ENCODE measurements around the gene TMEM54.
A peak's percentile ranks its signal among the peaks of the same experiment; 100 is the strongest.
"Not testable (repeated sequence)": the region's sequence is repeated elsewhere in the genome, so short reads cannot be mapped to it uniquely, and the experiment has no call there.

The TMEM54 gene

GRCh38 chr1:32919811-32920733 lies 18.9 kb upstream of the TMEM54 start:
- DNase-seq (ENCODE audit: low spot score) = peak; percentile 44

- DNase-seq (ENCODE audit: low spot score) = no peak
Observed at GRCh38 chr1:32918179-32918578, 17.0 kb upstream of the TMEM54 start.

- no peak for DNase-seq (ENCODE audit: low spot score)
Observed at GRCh38 chr1:32917521-32917920, 16.3 kb upstream of the TMEM54 start.

GRCh38 chr1:32915766-32916706 lies 14.8 kb upstream of the TMEM54 start:
- DNase-seq (ENCODE audit: low spot score) = no peak

GRCh38 chr1:32910319-32910718 lies 9.1 kb upstream of the TMEM54 start:
- DNase-seq (ENCODE audit: low spot score) = no peak

- DNase-seq (ENCODE audit: low spot score) = peak; percentile 47
Observed at GRCh38 chr1:32907435-32907834, 6.2 kb upstream of the TMEM54 start.

GRCh38 chr1:32906654-32907053 lies 5.5 kb upstream of the TMEM54 start:
- DNase-seq (ENCODE audit: low spot score) = peak; percentile 7

GRCh38 chr1:32905588-32905987 lies 4.4 kb upstream of the TMEM54 start:
- not testable (repeated sequence) for DNase-seq (ENCODE audit: low spot score)

GRCh38 chr1:32904797-32905196 lies 3.6 kb upstream of the TMEM54 start:
- no peak for DNase-seq (ENCODE audit: low spot score)

GRCh38 chr1:32903991-32904785 lies 3.0 kb upstream of the TMEM54 start:
- DNase-seq (ENCODE audit: low spot score) = no peak

- no peak for DNase-seq (ENCODE audit: low spot score)
Observed at GRCh38 chr1:32902535-32902920, 1.3 kb upstream of the TMEM54 start.

GRCh38 chr1:32901823-32902534 lies 790 bp upstream of the TMEM54 start:
- DNase-seq (ENCODE audit: low spot score) = no peak

GRCh38 chr1:32900371-32900955 lies 726 bp downstream of the TMEM54 start:
- no peak for DNase-seq (ENCODE audit: low spot score)

- no peak for DNase-seq (ENCODE audit: low spot score)
Observed at GRCh38 chr1:32899586-32900296, 1.4 kb downstream of the TMEM54 start.

GRCh38 chr1:32898958-32899357 lies 2.2 kb downstream of the TMEM54 start:
- no peak for DNase-seq (ENCODE audit: low spot score)

GRCh38 chr1:32898056-32898455 lies 3.1 kb downstream of the TMEM54 start:
- no peak for DNase-seq (ENCODE audit: low spot score)

GRCh38 chr1:32897082-32898049 lies 3.8 kb downstream of the TMEM54 start:
- DNase-seq (ENCODE audit: low spot score) = no peak

GRCh38 chr1:32896451-32896850 lies 4.7 kb downstream of the TMEM54 start:
- no peak for DNase-seq (ENCODE audit: low spot score)

Measured in AG20443 (cell line).